Measurements from ENCODE around the gene IRF6.

The IRF6 gene

GRCh38 chr1:209747580-209748262 is 58.2 kb downstream of the IRF6 start:
- H3K4me3 ChIP-seq (ENCODE audit: low read depth, low read length), result peak overlapping the region; percentile 1

GRCh38 chr1:209746451-209747165 is 59.3 kb downstream of the IRF6 start:
- TF ChIP-seq CTCF (IDR thresholded peaks at IDR 0.05; ENCODE audit: borderline replicate concordance, insufficient read depth, low read depth, low read length), result no peak
- H3K4me3 ChIP-seq (ENCODE audit: low read depth, low read length), result no peak overlapping the region

More at GRCh38 chr1:209747580-209748262, 58.2 kb downstream of the IRF6 start:
- peak; percentile 76 for TF ChIP-seq CTCF (IDR thresholded peaks at IDR 0.05; ENCODE audit: borderline replicate concordance, insufficient read depth, low read depth, low read length)

- H3K4me3 ChIP-seq (ENCODE audit: low read depth, low read length), result no peak overlapping the region
- no peak for TF ChIP-seq CTCF (IDR thresholded peaks at IDR 0.05; ENCODE audit: borderline replicate concordance, insufficient read depth, low read depth, low read length)
Observed at GRCh38 chr1:209743145-209743482, 62.8 kb downstream of the IRF6 start.

GRCh38 chr1:209742409-209743144 is 63.4 kb downstream of the IRF6 start:
- H3K4me3 ChIP-seq (ENCODE audit: low read depth, low read length), result no peak overlapping the region
- no peak for TF ChIP-seq CTCF (IDR thresholded peaks at IDR 0.05; ENCODE audit: borderline replicate concordance, insufficient read depth, low read depth, low read length)

GRCh38 chr1:209741889-209742288 is 64.1 kb downstream of the IRF6 start:
- H3K4me3 ChIP-seq (ENCODE audit: low read depth, low read length), result no peak overlapping the region
- TF ChIP-seq CTCF (IDR thresholded peaks at IDR 0.05; ENCODE audit: borderline replicate concordance, insufficient read depth, low read depth, low read length), result no peak

- TF ChIP-seq CTCF (IDR thresholded peaks at IDR 0.05; ENCODE audit: borderline replicate concordance, insufficient read depth, low read depth, low read length), result no peak
Observed at GRCh38 chr1:209741193-209741592, 64.7 kb downstream of the IRF6 start.

More at GRCh38 chr1:209741193-209741592, 64.7 kb downstream of the IRF6 start:
- H3K4me3 ChIP-seq (ENCODE audit: low read depth, low read length), result no peak overlapping the region
